Measurements from ENCODE around the gene ROBO2.

Gene ROBO2

GRCh38 chr3:77191014-77191413 lies 151.1 kb downstream of the ROBO2 start:
- no peak for DNase-seq

GRCh38 chr3:77191640-77192039 lies 151.7 kb downstream of the ROBO2 start:
- no peak for DNase-seq

- no peak for DNase-seq
Measured at GRCh38 chr3:77195766-77196545, 156.1 kb downstream of the ROBO2 start.

DNA sequence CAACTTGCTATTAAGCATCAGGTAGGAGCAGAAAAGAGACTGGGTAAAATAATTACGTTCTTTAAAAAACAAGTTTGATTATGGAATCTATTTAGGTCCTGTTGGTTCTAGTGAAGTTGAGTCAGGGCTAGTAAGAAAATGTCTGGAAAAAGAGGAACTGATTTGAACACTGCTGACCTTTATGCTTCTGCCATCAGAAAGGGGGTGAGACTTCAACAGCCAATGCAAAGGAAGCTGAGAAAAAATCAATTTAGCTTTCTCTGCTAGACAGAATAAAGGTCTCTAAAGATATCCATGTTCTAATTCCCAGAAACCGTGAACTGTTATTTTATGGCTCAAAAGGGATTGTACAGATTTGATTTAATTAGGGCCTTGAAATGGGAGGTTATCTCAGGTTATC lies 157.5 kb downstream of the ROBO2 start:
- no peak for DNase-seq

DNA sequence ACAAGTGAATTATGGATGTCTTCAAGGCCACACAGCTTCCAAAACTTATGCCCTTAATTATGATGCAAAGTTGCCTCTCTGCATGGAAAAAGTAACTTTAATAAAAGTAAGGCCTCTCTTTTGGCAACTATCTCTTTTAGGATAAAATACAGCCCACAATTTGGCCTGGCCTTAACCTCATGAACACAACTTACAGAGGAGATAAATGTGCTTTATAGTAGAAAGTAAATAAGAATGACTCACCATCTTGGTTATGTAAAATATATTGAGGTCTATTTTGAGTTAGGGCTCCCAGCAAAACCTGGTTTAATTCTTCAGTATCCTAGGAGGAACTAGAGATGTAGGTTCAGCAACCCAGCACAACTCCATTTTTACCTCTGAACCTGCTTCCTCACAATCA lies 164.0 kb downstream of the ROBO2 start:
- no peak for DNase-seq

GRCh38 chr3:77204788-77205187 lies 164.9 kb downstream of the ROBO2 start:
- no peak for DNase-seq

DNA sequence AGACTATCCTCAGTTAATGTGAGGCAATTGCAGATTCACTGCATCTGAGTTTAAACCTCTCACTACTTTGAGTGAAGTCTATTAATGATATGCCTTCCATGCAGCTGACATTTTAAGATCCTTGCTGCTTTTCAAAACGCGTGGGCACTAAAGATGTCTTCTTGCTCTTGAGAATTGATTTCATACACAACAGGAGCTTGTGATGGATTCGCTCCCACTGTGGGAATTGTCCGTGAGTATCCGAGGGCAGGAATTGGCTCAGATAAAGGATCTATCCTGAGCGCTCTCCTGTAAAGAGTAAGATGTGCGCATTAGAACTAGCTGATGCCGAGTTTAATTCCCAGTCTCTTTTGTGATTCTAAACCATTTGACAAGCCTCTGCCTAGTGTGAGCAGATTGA lies 167.9 kb downstream of the ROBO2 start:
- DNase-seq = no peak

- no peak for DNase-seq
Measured at GRCh38 chr3:77222701-77223100, 182.8 kb downstream of the ROBO2 start.

GRCh38 chr3:77227567-77227966 lies 187.7 kb downstream of the ROBO2 start:
- no peak for DNase-seq

DNA sequence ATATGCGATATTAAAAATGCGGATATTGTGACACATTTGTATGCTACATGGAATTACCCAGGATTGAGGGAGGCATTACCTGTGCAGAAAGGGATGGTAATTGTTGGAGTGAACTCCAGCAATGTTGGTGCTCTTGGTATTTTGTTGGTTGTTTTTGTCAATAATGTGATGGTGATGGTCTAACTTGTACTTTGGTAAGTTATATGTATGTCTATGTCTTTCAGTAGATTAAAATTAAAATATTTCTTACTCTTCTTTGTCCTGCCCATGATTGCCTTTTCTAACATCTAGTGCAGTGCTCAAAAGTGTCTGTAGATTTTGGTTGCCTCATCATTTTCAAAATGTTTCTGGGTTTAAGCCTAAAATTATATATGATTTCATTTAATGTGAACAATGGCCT lies 192.7 kb downstream of the ROBO2 start:
- DNase-seq = no peak

GRCh38 chr3:77234004-77234403 lies 194.1 kb downstream of the ROBO2 start:
- DNase-seq = no peak

- DNase-seq = no peak
Measured at GRCh38 chr3:77236118-77236517, 196.2 kb downstream of the ROBO2 start.

DNA sequence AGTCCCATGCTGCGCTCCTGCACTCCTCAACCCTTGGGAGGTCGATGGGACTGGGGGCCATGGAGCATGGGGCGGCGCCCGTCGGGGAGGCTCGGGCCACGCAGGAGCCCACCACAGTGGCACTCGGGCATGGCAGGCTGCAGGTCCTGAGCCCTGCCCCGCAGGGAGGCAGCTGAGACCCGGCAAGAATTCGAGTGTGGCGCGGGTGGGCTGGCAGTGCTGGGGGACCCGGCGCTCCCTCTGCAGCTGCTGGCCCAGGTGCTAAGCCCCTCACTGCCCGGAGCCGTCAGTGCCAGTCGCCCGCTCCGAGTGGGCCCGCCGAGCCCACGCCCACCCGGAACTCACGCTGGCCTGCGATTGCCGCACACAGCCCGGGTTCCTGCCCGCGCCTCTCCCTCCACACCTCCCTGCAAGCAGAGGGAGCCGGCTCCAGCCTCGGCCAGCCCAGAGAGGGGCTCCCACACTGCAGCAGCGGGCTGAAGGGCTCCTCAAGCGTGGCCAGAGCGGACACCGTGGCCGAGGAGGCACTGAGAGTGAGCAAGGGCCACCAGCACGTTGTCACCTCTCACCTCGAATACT lies 200.3 kb downstream of the ROBO2 start:
- DNase-seq = no peak

DNA sequence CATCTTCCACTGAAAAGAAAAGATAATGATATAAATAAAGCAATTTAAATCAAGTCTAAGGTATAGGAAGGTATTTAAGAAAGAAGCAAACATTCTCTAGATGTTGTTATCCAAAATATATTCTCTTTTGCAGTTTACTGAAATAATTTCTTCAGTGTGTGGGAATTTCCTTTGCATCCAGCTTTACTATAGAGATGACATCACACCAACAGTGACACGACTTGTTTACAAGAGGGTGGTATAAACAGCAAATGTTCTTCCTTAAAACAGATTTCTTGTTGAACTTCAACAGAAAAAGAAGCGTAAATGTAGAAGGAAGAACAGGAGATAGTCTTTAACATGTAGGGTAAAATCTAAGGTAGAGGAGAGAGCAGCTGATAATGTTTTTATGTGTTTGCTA lies 202.5 kb downstream of the ROBO2 start:
- DNase-seq = no peak

DNA sequence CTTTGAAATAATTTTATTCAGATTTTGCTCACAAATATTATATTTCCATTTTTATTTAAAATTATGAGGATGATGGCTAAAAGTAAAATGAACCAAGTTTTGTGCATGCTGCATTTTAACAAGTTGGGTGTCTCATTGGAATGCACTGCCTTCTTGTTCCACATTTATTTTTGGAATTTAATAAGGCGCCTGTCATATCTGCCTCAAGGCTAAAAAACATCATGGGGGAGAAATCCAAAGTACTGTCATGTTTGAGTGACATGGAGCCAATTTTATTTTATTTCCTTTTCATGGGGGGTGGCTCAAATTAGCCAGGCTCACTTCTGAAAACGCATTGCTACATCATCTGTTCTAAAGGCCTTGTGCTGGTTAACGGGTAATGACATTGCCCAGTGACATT lies 205.1 kb downstream of the ROBO2 start:
- DNase-seq = no peak

GRCh38 chr3:77247061-77247460 lies 207.2 kb downstream of the ROBO2 start:
- peak; percentile 2 for DNase-seq

- no peak for DNase-seq
Measured at GRCh38 chr3:77247817-77248216, 207.9 kb downstream of the ROBO2 start.

- no peak for DNase-seq
Measured at GRCh38 chr3:77248420-77248819, 208.5 kb downstream of the ROBO2 start.

GRCh38 chr3:77251136-77251535 lies 211.2 kb downstream of the ROBO2 start:
- DNase-seq = no peak

DNA sequence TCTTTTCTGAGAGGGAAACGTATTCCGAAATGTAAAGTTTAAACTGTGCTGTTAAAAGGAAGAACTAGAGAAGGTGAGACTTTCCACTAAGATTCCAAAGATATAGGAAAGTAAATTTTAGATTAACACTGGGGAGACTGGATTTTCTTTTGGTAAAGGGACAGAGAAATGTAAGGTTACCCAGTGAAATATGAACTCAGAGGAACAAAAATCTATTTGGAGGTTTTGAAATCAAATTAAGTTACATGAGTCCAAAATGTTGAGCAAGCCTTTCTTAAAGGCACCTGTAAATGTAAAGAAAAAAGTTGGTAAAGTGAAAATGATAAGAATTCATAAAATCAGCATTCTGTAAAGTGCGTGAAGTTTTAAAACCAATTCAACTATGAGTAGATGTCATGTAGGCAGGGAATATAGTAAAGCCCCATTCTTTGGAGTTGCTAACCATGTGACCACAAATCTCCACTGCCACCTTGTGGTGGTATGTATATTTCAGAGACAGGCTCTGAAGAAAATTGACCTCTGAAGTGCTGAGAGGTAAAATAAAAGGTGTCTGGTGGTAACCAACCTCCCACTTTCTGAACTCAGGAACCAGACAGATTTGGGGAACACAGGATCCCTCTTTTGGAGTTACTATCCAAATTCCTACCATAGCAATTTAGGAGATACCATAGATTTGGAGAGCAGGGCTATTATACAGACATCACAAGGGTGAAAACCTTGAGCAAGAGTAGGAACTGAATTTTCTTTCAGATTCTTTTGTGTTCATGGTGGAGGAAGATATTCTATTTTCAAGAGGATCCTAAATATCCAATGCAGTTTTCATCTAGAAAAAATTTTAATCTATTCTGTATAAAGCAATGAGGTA lies 215.3 kb downstream of the ROBO2 start:
- peak; percentile 57 for DNase-seq

GRCh38 chr3:77256584-77257503 lies 216.9 kb downstream of the ROBO2 start:
- no peak for DNase-seq

- DNase-seq = no peak
Measured at GRCh38 chr3:77259694-77260093, 219.8 kb downstream of the ROBO2 start.

DNA sequence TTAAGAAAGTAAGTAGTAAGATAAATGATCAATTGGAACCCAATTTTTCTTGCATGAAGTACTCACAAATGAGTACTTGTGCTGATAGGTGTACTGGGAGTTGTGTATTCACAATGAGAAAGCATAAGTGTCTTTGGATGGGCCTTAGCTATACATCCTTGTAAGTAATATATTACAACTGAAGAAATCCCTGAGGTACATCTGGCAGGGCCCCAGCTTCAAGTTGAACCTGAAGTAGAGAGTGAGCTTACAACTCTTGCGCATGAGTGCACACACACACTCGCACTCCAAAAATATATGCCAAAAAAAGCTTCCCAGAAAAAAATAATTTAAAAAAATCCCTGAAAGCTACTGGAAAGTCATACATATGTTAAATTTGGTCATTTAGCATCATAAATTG lies 222.5 kb downstream of the ROBO2 start:
- DNase-seq = no peak

All from fibroblast of upper back skin (primary cell).